Measurements from ENCODE around the gene REN.

The REN gene

DNA sequence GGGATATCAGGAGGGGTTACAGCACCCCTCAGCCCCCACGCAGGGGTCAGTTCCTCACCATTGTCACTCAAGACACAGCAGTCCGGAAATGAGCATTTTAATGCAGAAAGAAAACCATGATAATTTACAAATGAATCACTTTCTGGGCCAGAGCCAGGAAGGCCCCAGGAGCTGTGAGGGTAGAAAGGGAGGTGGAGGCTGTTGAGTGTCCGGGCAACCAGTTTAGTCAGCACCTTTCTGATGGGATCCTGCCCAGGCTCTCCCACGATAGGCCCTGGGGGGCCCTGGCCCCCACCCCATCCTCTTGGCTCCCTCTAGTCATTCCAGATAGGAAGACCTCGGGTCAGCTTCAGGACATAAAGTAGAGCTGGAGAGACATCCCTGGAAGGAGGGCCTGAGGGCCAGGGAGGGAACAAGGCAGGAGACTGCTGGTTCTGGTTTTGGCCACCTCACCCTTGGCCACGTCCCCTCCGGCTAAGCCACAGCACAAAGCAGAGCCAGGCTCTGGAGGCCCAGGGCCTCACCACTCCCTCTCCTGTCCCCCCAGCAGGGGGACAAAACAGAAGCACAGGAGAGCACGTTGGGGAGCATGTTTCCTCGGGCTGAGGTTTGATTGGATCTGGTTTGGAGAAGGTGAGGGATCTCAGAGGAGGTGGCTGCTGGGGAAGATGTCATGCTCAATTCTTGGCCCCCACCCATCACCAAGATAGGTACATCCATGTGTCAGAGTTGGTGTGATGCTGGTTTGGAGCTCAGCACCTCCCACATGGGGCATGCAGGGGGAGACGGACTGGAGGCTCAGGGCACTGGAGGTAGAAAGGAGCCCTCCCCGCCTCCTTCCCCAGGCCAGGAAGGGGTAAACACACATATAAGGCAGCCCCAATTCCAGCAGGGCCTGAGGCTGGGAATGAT, 34.9 kb downstream of the REN start:
- DNase-seq = no peak

DNA sequence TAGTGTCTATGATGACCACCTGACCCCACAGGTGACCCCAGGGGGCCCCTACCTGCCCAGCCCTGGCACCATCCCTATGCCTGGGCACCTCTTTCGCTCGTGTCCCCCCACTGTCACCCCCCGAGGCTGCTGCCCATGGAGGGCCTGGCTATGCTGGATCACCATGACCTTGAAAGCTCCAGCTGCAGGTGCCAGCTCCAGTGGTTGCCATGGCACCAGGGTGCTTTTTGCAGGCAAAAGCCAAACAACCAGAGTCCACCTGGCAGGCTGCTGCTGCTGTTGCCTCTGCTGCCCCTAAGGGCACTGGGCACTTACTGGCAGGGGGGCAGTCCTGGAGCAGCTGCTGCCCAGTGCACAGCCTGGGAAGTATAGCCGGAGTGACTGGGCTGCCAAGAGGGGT, 36.0 kb downstream of the REN start:
- DNase-seq = no peak

DNA sequence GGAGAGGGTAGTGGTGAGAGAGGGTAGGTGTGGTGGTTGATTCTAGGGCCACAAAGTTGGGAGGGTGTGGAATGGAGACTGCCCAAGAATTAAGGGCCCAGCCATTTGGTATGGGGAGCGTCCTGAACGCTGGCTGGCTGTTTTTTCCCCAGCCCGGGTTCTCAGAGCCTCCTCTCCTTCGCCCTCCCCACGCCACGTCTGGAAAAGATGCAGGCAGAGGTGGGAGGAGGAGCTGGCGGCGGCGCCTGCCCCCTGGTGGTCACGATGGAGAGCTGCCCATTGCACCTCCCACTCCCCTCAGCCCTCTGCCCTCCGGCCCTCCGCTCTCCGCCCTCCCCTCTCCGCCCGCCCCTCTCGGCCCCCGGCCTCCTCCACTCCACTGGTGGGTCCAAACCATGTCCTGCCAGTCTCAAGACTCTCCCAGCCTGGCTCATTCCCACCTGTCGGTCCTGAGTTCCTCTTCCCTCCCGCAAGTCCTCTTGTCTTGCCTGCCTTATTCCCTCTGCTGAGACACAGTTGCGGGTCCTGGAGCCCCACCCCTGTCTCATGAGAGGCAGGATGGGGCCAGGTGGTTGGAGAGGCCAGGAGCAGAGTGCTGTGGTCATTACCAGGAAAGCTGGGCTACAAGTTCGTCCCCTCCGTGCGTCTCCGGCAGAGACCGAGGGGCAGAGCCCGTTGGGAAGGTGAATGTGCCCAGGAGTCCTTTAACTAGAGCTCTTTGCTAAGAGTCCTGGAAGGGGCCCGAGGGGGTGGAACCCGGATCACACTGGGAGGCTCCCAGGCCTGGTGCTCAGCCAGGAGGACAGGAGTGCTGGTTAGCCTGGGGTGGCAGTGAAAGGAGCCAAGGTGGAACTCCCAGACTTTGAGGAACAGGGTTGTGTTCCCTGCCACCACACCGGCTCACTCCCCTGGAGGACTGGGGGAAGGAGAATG, 36.9 kb downstream of the REN start:
- DNase-seq = peak; percentile 5

DNA sequence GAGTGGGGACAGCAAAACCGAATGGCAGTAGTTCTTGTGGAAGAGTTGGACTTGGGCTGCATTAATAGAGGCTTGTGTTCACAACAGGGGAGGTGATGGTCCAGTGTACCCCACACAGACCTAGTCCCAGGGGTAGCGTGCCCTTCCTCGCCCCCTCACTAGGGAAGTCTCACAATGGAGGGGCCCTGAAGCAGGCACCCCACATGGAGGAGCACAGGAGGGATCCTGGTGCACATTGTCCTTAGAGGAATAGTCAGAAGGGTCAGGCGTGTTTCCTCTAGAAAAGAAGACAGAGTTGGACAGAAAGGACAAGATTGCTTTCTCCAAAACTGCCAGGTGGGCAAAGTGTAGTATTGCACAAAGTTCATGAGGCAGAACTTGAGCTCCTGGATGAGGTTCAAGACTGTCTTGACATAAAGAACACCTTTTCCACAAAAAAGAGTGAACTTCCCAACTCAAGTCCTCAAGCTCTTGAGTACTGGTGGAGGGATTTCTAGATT, 37.6 kb downstream of the REN start:
- DNase-seq = no peak

DNA sequence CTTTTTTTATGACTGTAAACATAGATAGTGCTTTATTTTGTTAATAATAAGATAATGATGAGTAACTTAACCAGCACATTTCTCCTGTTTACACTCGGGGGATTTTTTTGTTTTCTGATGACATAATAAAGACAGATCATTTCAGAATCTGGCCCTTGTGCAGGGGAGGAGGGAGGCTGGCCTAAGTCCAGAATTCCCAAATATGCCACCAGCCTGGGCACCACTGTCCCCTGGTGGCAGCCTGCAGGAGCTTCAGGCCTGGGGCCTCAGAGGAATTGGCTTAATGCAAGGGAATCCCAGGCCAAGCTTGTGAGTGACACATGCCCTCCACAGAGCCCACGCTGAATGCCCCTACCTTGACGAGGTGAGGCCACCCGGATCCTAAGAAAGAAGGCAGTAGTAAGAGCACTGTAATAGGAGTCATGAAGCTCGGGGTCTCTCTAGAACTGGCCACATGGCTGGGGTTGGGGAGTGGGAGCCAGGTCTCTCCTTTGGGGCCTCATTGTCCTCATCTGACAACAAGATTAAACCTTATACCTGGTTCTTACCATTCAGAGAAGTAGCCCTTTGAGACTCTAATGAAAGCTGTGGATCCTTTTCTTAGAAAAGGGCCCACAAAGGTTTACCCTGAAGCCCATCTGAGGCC, 38.4 kb downstream of the REN start:
- peak; percentile 5 for DNase-seq

DNA sequence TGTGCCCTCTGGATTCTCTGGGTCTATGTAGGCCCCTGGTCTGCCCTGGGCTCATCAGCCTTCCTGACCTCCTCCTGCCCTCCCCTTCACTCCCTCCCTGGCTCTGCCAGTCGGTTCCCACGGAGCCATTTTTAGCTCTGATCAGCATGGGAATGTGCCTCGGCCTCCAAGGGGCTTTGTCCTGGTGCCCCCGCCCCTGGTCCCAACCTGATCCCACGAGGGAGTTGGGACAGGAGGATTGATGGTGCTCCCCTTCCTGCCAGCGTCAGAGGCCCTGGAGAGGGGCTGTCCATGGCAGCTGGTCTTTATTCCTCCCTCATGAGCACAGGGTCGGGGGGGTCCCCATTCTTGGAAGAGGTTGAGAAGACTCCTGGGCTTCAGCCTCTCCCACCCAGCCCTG, 39.2 kb downstream of the REN start:
- DNase-seq = no peak

DNA sequence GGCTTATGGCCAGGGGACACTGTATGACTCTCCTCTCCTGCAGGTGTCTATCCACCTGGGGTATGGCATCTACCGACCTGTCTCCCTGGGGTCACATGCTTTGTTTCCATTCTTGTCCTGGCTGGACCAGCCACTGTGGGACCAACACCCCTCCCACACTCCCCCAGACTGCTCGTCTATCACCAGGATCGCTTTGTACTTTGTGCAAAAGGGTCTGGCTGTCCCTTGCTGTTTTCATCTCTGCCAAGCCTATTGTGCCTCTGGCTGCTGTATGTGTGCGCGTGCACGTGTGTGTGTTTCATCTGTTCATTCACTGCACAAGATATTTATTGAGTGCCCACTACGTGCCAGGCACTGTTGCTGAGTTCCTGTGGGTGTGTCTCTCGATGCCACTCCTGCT, 39.8 kb downstream of the REN start:
- no peak for DNase-seq

DNA sequence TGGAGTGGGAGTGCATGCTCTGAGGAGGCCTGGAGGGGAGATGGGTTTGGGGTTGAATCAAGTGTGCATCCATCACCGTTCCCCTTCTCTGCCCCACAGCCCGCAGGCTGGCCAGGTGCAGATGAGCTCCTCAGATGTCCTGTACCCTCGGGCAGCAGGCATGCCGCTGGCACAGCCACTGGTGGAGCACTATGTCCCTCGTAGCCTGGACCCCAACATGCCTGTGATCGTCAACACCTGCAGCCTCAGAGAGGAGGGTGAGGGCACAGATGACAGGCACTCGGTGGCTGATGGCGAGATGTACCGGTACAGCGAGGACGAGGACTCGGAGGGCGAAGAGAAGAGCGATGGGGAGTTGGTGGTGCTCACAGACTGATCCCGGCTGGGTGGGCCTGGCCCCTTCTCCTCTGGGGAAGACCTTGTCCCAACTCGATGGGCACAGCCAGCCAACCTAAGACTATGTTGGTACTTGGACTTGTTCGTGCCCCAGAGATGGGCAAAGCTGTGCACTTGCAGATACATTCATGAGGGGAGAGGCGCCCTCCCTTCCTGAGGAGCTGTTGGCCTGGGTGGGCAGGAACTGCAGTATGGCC, 40.3 kb downstream of the REN start:
- no peak for DNase-seq

DNA sequence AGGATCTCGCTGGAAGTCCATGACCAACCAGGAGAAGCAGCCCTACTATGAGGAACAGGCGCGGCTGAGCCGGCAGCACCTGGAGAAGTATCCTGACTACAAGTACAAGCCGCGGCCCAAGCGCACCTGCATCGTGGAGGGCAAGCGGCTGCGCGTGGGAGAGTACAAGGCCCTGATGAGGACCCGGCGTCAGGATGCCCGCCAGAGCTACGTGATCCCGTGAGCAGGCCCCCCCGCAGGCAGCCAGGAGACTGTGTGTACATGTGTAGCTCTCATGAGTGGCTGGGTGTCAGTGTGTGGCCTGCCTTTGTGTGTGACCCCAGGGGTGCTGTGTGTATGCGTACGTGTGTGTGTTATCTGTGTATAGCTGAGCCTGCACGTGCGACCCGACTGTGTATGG, 41.5 kb downstream of the REN start:
- no peak for DNase-seq

DNA sequence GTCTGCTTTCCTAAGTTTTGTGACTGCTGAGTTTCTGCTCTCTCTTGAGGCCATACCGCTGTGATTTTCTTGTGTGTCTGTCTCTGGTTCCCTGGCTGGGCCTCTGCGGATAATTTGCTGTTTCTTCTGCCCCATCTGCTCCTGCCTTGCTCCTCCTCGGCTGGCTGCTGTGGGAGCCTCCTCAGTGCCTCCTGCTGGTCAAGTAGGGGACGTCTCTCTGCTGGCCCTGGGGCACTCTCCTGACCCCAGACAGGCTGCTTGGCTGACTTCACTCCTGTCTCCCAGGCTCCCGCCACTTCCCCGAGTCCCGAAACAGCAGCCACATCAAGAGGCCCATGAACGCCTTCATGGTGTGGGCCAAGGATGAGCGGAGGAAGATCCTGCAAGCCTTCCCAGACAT, 42.8 kb downstream of the REN start:
- no peak for DNase-seq

DNA sequence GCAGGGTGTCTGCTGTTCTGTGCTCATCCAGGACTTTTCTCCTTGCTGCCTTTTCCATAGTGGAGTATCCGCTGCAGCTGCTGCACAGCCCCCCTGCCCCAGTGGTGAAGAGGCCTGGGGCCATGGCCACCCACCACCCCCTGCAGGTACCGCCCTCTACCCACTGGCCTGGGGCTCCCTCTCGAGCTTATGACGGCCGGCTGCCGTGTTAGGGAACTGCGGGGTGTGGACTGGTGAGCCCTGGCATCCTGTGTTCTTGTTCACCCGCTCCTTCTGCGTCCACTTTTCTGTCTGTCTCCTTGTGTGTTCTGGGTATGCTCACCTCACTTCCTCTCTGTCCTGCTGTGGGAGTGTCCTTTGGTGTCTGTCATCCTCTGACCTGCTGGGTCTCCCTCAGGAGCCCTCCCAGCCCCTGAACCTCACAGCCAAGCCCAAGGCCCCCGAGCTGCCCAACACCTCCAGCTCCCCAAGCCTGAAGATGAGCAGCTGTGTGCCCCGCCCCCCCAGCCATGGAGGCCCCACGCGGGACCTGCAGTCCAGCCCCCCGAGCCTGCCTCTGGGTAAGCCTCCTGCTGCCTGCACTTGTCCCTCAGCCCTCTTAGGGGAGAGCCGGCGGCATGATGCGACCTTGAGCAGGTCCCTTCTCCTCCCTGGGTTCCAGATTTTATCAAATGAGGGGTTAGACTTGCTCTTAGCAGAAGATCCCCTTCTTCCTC, 44.1 kb downstream of the REN start:
- DNase-seq = no peak

DNA sequence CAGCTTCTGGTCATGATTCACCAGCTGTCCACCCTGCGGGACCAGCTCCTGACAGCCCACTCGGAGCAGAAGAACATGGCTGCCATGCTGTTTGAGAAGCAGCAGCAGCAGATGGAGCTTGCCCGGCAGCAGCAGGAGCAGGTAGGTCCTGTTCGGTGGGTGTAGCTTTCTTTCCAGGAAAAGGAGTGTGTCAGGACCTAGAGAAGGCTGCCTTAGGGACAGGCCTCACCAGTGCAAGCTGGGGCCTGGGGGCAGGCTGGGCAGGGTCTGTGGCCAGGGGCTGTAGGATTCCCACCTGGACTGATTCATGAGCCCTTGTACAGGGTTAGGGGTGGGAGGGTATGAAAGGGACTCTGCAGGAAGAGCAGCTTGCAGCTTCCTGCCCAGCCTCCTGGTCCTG, 49.6 kb downstream of the REN start:
- DNase-seq = no peak

DNA sequence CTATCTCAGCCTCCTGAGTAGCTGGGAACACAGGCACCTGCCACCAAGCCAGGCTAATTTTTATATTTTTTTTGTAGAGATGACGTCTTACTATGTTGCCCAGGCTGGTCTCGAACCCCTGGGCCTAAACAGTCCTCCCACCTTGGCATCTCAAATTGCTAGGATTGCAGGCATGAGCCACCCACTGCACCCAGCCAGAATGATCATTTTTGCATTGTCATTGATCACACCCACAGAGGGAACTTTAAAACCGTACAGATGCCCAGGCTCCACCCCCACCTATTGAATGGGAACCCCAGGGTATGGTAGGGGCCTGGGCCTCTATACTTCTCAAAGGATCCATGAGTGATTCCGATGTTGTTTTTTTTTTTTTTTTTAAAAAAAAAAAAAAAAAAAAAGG, 51.0 kb downstream of the REN start:
- no peak for DNase-seq

DNA sequence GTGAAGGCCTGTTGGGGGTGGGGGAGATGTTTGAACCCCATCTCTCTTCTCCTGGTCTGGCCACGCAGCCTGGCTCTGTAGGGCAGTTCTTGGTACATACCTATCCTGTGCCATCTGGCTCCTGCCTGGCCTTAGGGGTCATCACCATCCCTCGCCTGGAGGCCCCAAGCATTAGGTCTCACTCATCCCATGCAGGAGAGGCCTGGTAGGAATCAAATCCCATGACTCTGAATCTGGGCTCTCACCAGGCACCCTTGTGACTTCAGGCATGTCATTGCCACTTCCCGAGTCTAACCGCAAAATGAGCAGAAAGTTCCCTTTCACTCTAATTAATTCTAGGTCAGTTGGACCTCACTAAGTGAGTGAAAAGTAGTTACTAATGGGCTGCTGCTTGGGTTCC, 51.5 kb downstream of the REN start:
- DNase-seq = no peak

DNA sequence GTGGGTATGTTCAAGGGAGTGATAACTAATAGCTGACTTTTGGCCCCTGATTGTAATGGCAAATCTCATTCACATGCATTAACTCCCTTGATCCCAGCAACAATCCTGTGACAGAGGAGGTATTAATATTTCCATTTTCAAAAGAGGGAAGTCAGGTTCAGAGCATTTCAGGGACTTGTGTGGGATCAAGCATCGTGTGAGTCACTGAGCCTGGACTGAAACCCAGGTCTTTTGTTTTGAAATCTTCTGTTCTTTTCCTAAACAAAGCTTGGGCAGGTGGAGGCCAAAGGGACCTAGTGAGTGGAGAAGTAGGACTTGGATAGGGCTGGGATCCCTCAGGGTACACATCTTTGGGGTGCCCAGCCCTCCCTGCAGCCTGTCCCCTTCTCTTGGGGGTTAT, 52.2 kb downstream of the REN start:
- no peak for DNase-seq

DNA sequence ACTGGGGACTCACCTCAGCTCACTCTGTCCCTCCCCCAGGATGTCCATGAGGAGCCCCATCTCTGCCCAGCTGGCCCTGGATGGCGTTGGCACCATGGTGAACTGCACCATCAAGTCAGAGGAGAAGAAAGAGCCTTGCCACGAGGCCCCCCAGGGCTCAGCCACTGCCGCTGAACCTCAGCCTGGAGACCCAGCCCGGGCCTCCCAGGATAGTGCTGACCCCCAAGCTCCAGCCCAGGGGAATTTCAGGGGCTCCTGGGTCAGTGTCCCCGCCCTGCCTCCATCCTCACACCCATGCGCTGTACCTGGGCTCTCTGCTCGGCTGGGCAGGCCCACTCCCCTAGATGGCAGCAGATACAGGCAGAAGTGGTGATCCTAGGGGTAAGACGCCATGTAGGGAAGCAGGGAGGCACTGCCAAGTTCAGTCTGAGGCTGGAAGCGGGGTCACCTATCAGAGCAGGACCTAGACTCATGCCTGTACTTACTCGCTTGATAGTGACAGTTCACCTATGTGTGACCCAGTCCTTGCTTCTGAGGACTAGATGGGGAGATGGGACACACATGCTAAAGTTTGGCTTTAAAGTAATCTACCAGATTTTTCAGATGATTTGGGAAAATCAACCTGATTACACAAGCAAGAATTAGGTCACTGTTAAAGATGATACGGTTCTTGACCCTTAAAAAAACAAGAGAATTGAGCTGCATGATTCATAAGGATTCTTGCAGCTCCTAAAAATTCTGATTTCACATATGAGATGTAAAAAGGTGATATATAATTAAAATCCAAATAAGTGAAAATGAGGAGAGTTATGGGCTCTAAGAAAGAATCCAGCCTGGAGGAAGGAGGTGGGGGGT, 53.0 kb downstream of the REN start:
- DNase-seq = no peak

DNA sequence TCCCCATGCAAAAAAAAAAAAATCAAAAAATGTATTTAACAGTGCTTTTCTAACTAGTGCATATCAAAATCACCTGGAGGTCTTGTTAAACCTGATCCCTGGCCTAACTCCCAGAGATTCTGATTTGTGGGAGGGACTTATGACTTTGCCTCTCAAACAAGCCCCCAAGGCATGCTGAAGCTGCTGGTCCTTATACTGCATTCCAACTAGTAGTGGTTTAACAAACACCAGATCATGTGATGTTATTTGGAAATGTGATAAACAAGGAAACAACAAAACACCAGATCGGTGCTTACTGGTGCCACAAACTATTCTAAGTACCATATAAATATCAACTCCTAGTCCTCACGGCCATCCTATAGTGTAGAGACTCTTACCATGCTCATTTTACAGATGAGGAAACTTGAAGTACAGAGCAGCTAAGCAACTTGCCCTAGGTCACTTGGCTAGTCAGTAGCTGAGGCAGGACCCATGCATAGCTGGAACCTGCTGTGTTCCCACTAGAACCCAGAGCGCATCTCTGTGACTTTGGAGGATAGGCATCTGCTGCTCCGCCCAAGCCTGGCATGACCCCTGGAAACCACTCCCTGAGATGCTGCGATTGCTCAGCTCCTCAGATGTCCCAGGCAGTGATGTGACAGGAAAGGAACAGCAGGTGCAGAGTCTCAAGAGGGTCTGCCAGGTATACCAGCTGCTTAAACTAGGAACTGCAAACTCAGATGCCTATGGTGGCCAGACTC, 55.1 kb downstream of the REN start:
- DNase-seq = no peak

DNA sequence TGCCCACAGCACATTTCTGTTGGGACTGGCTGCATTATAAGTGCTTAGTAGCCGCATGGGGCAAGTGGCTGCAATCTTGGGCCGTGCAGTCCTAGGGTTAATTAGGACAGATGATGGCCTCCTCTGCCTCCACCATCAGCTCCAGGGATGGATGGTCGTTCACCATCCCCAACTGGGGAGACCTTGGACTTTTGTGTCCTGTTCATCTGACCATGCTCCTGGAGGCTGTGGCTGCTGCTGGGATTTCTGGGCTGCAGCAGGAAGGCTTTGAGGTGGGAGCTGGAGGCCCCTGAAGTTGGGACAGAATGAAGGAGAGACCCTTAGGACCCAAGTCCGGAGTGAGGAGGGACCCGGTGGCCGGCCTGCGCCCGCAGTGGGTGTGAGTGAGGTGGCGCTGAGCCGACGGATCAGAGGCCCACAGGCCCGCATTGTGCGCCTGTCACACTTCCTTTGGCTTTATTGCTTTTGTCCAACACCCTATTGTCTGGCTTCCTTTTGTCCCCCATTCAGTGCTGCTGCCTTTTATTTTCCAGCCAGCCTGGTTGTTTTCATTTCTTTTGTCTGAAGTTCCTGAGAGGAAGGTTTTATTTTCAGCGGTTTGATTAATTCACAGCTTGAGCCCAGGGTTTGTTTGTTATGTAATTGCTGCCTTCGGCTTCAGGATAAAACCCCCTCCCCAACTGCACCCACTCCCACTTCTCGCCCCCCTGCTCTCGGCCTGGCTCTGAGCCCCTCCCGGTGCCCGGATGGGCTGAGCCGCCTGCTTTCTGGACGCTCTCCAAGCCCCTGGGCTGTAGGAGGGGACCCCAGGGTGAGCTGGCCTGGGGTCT, 57.6 kb downstream of the REN start:
- no peak for DNase-seq

DNA sequence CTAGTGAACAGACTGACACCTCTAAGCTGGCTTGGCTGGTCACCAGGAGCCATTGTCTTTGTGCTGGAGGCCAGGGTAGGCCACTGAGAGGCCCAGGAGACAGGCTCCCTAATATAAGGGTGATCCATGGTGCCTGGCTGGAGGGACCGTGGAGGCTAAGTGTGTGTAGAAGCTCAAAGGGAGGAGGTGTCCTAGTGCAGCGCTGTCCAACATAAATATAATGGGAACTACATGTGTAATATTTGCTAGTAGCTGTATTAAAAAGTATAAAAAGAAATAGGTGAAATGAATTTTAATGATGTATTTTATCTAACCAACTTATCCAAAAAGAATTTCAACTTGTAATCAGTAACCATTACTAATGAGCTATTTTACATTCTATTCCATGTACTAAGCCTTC, 58.2 kb downstream of the REN start:
- no peak for DNase-seq

DNA sequence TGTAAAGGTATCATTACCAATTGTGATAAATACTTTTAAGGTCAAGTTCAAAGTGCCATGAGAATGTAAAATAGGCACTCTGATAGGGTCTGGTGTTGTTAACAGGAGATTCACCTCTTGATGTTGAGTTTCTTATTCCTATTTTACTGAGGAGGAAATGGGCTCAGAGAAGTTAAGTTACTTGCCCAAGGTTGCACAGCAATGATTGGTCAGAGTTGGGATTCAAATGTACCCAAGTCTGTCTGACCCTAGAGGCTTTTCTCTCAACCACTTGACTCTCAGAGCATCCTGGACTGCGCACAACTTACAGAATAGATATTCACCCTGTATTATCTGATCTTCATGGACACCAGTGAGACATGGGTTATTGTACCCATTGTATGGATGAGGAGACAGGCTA, 59.3 kb downstream of the REN start:
- DNase-seq = no peak

All from GF-D8 (cell line).